Activated T-helper 1 cell treated with anti-CD3 and anti-CD28 coated beads, Interleukin-12 subunit alpha, Interleukin-12 subunit beta, Interleukin-2, Interleukin-4 antibody, amounts not matched to agents 30 ng/mL and 10 ng/mL and 1 ng/mL, durations not matched to agents 14 hours and 24 hours and 36 hours (primary cell): ENCODE results near the gene TPM1. TPM values are rescaled to one million over a fixed set of nuclear protein-coding genes. Genes with fewer than 3 reads are reported as not detected.

Source experiments
- DNase-seq: peaks from one replicate; pipeline ENCODE4 v3.0.0; 2021; ENCODE audit warnings: low spot score
- H3K27ac Mint-ChIP-seq: one replicate; pipeline ENCODE4 v1.8.0; 2021; ENCODE audit warnings: mild to moderate bottlenecking, mixed read lengths
- H3K27me3 Mint-ChIP-seq: one replicate; pipeline ENCODE4 v1.8.0; 2022; ENCODE audit warnings: mild to moderate bottlenecking, moderate library complexity, mixed read lengths; ENCODE audit not compliant: insufficient read depth
- H3K36me3 Mint-ChIP-seq: one replicate; pipeline ENCODE4 v1.8.0; 2021; ENCODE audit warnings: low read depth, mixed read lengths
- H3K4me1 Mint-ChIP-seq: one replicate; pipeline ENCODE4 v1.8.0; 2021; ENCODE audit warnings: low read depth, mixed read lengths
- H3K4me3 Mint-ChIP-seq: one replicate; pipeline ENCODE4 v1.8.0; 2021; ENCODE audit warnings: mild to moderate bottlenecking, moderate library complexity, mixed read lengths
- H3K9me3 Mint-ChIP-seq: one replicate; pipeline ENCODE4 v1.8.0; 2021; ENCODE audit warnings: mixed read lengths
- intact Hi-C: fragments of 100-400 bp; cut with micrococcal nuclease; formaldehyde crosslinking; loops from one replicate; pipeline ENCODE4 v1.15.1; 2024
- total RNA-seq: library from RNA; stranded (reverse); gene quantifications from 2 replicates; pipeline ENCODE4 v1.2.3, GENCODE V29; 2022

Gene TPM1
- total RNA-seq, 1 donor from 2014 or later: 9.3 TPM

DNA sequence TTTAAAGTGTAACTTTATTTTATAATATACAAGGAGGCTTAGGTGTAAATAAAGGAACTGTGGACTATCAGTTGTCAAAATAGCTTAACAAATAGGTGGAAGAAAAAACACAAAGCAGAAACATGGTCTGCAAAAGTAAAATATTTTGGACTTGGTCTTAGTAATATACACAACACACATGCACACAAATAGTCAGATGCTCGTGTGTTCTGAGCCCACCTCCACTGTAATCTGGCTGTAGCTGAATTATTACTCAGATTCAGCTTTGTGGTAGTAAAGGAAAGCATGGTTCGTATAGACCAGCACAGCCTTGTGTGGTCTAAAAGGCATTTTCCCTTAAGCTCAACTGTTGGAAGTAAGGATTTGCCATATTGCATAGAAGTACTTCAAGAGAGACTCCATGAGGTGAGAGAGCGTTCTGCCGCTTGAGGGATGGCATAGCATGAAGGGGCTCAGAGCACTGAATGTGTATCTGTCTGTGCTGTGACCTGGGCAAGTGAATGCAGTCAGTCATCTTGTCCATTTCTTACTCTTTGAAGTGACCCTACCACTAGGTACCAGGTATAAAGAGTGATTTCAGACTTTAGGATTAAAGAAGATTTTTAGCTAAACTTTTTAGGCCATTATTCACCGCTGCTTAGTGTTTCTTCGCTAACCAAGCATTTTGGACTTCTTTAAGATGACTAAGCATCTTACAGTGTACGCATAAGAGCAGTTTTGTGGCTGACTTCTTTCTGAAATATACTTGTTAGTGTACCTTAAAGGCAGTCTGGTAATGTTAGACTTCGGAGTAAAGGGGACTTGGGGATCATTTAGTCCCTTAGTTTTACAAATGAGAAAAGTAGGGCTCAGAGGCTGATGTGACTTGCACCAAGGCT lies 15.2 kb downstream of the TPM1 start:
- H3K27ac Mint-ChIP-seq: no peak overlapping the region
- no peaks in the 10 kb centered on the region for H3K9me3 Mint-ChIP-seq
- H3K27me3 Mint-ChIP-seq: no peaks in the 10 kb centered on the region
- no peak for DNase-seq
- H3K36me3 Mint-ChIP-seq: no peaks in the 10 kb centered on the region
- no peaks in the 10 kb centered on the region for H3K4me1 Mint-ChIP-seq
- intact Hi-C loops: no loop called here
- no peak overlapping the region for H3K4me3 Mint-ChIP-seq

DNA sequence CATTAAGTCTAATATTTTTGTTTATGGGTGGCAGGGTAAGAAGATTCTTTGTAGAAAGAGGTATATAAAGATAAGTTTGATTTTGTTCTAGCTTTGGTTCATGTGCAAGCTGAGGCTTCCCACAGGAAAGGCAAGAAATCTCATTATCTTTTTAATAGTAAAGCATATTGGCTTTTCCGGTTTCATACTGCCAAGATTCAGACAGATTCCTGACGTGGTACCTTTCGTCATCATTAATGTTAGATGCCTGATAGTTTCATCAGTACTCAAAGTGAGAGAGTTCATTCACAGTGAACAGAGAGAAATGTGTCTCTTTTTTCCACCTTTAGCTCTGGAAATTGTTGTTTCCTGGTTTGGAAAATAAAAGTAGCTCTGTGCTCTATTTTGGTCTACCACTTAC lies 16.5 kb downstream of the TPM1 start:
- no peak for DNase-seq
- Mint-ChIP-seq H3K36me3 (no peaks in the 10 kb centered on the region), H3K4me1 (no peaks in the 10 kb centered on the region), H3K27ac (no peak overlapping the region), H3K4me3 (no peak overlapping the region), H3K27me3 (no peaks in the 10 kb centered on the region), H3K9me3 (no peaks in the 10 kb centered on the region)
- intact Hi-C loops: no loop called here

GRCh38 chr15:63059573-63060216 lies 17.1 kb downstream of the TPM1 start:
- intact Hi-C loops: no loop called here
- Mint-ChIP-seq H3K27ac (no peak overlapping the region), H3K9me3 (no peaks in the 10 kb centered on the region), H3K4me1 (no peaks in the 10 kb centered on the region), H3K36me3 (no peaks in the 10 kb centered on the region), H3K27me3 (no peaks in the 10 kb centered on the region), H3K4me3 (no peak overlapping the region)
- no peak for DNase-seq

DNA sequence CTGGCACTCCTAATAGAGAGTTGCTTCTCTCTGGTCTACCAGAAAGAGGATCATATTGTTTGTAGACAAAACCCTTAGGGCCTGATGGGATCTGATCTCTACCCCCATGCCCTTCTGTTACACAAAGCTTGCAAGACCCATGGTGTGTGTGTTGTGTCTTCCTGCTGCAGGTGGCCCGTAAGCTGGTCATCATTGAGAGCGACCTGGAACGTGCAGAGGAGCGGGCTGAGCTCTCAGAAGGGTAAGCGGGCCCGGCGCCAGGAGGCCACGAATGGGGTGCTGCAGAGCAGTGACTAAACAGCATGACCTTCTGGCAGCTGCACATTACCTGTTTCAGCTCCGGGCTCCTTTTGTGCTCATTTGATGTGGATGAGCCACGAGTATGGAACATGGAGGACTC lies 18.2 kb downstream of the TPM1 start:
- Mint-ChIP-seq H3K4me1 (no peaks in the 10 kb centered on the region), H3K9me3 (no peaks in the 10 kb centered on the region), H3K36me3 (no peaks in the 10 kb centered on the region), H3K4me3 (no peak overlapping the region), H3K27me3 (no peaks in the 10 kb centered on the region), H3K27ac (no peak overlapping the region)
- intact Hi-C loops: no loop called here
- DNase-seq: no peak

DNA sequence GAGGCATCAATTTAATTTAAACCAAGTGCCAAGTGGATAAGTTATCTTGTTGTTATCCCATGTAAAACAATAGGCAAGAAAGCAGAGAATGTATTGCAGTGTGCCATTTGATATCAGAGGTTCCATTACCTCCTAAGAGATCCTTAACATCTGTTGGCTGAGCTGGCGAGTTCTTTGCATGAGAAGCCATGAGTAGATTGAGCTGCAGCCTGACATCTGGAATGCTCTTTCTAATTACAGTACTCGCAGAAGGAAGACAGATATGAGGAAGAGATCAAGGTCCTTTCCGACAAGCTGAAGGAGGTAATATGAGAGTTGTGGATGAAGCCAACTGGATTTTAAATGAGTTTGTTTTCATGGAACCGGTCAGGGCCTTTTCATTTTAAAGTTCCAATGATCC lies 19.4 kb downstream of the TPM1 start:
- Mint-ChIP-seq H3K27ac (no peak overlapping the region), H3K27me3 (no peaks in the 10 kb centered on the region), H3K9me3 (no peaks in the 10 kb centered on the region), H3K4me1 (no peaks in the 10 kb centered on the region), H3K36me3 (no peaks in the 10 kb centered on the region), H3K4me3 (no peak overlapping the region)
- no peak for DNase-seq
- intact Hi-C loops: no loop called here

DNA sequence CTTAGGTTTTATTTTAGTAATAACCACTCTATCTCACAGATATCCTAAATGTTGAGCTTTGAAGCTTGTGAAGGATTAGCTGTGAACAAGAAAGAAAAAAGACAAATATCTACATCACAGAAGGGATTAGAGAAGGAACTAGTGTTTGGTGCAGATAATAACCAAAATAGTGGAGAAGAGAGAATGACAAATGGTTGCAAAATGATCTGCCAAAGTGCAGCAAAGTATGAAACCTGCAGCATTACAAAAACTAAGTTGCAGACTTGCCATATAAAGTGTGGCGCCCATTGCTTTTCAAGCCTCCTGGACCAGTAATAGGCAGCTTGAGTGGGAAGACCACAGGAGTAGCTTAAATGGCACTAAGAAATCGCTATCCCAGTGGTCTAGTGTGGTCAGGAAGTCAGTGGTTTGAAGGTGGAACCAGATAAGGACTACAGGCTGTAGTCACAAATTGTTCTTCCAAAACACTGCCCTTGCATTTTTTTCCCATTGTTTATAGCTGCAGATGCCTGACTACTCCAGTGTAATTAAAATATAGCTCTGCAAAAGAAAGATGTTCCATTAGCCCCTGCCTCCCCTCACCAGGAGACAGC lies 20.7 kb downstream of the TPM1 start:
- no peaks in the 10 kb centered on the region for H3K9me3 Mint-ChIP-seq
- intact Hi-C loops: no loop called here
- DNase-seq: no peak
- no peaks in the 10 kb centered on the region for H3K36me3 Mint-ChIP-seq
- H3K27me3 Mint-ChIP-seq: no peaks in the 10 kb centered on the region
- no peak overlapping the region for H3K4me3 Mint-ChIP-seq
- no peaks in the 10 kb centered on the region for H3K4me1 Mint-ChIP-seq
- H3K27ac Mint-ChIP-seq: no peak overlapping the region

DNA sequence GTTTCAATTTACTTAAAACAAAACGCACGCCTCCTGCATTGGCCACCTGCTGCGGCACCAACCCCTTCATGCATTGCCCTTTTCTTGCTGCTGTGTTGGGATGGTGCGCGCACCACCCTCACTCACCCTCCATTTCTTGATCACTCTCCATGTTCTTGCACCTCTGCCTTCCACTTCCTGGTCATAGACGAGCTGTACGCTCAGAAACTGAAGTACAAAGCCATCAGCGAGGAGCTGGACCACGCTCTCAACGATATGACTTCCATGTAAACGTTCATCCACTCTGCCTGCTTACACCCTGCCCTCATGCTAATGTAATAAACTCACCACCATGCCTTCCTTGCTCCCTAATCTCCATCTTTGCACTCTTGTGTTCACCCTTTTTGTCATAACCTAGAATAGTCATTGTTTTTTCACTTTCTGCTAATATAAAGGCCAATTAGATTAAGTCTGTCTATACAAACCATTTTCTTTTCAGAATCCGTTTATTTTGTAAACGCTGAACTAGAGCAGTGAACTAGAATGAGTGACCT lies 21.4 kb downstream of the TPM1 start:
- Mint-ChIP-seq H3K36me3 (no peaks in the 10 kb centered on the region), H3K4me3 (no peak overlapping the region), H3K4me1 (no peaks in the 10 kb centered on the region), H3K9me3 (no peaks in the 10 kb centered on the region), H3K27ac (no peak overlapping the region), H3K27me3 (no peaks in the 10 kb centered on the region)
- no peak for DNase-seq
- intact Hi-C loops: no loop called here

GRCh38 chr15:63065262-63066221 lies 23.0 kb downstream of the TPM1 start:
- no peak overlapping the region for H3K4me3 Mint-ChIP-seq
- no peak overlapping the region for H3K27ac Mint-ChIP-seq
- no peaks in the 10 kb centered on the region for H3K4me1 Mint-ChIP-seq
- intact Hi-C loops: no loop called here
- no peak for DNase-seq
- H3K36me3 Mint-ChIP-seq: no peaks in the 10 kb centered on the region
- no peaks in the 10 kb centered on the region for H3K9me3 Mint-ChIP-seq
- H3K27me3 Mint-ChIP-seq: no peaks in the 10 kb centered on the region

DNA sequence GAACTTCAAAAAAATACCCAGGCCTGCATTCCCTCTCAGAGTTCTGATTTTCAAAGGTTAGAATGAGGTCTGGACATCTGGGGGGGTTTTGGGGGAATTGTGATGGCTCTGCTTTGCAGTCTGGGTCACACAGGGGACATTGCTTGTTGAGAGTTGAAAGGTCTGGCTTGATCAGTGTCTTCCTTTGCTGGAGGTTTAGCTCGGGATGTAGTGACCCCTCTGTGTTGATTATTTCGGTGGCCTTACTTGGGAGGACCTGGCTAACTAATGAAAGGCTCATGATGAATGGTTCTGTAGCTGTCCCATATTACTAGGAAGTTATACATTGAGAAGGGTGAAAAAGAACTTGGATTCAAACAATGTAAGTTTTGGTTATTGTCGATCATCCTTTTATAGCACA lies 23.7 kb downstream of the TPM1 start:
- Mint-ChIP-seq H3K9me3 (no peaks in the 10 kb centered on the region), H3K4me1 (no peaks in the 10 kb centered on the region), H3K27ac (no peak overlapping the region), H3K36me3 (no peaks in the 10 kb centered on the region), H3K4me3 (no peak overlapping the region), H3K27me3 (no peaks in the 10 kb centered on the region)
- intact Hi-C loops: no loop called here
- no peak for DNase-seq

DNA sequence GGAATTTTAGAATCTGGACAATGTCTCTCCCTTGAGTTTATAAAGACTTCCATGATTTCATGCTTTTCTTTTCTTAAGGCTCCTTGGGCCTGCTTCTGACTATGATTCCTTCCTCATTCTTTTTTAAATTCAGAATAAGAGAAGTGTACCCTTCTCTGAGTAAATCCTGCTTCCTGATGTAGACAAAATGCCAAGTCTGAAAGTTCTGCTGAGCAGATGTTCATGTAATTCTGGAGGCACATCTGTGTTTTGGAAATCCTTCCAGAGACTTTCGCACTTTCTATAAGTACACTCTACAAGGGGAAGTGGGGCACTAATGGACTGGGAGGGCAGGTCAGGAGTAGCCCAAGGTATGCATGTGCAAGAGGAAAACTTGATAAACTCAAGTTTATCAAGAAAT lies 24.8 kb downstream of the TPM1 start:
- Mint-ChIP-seq H3K4me1 (no peaks in the 10 kb centered on the region), H3K4me3 (no peak overlapping the region), H3K27ac (no peak overlapping the region), H3K36me3 (no peaks in the 10 kb centered on the region), H3K27me3 (no peaks in the 10 kb centered on the region), H3K9me3 (no peaks in the 10 kb centered on the region)
- no peak for DNase-seq
- intact Hi-C loops: no loop called here

- H3K4me3 Mint-ChIP-seq: no peak overlapping the region
- intact Hi-C loops: no loop called here
- H3K27me3 Mint-ChIP-seq: no peaks in the 10 kb centered on the region
- DNase-seq: no peak
- no peak overlapping the region for H3K27ac Mint-ChIP-seq
- H3K36me3 Mint-ChIP-seq: no peaks in the 10 kb centered on the region
- no peaks in the 10 kb centered on the region for H3K9me3 Mint-ChIP-seq
- no peaks in the 10 kb centered on the region for H3K4me1 Mint-ChIP-seq
These were observed 25.6 kb downstream of the TPM1 start for GRCh38 chr15:63067976-63068743.

- H3K9me3 Mint-ChIP-seq: no peaks in the 10 kb centered on the region
- DNase-seq: no peak
- no peak overlapping the region for H3K4me3 Mint-ChIP-seq
- no peaks in the 10 kb centered on the region for H3K4me1 Mint-ChIP-seq
- intact Hi-C loops: no loop called here
- H3K36me3 Mint-ChIP-seq: no peaks in the 10 kb centered on the region
- H3K27me3 Mint-ChIP-seq: no peaks in the 10 kb centered on the region
- no peak overlapping the region for H3K27ac Mint-ChIP-seq
These were observed 27.1 kb downstream of the TPM1 start for GRCh38 chr15:63069616-63070090.
